GM23248 (cell line): ENCODE data around the gene TMEM14A.

ENCODE experiments used
- EZH2 ChIP-seq: fragments of 200-600 bp; sonication (generic); IDR thresholded peaks from 2 replicates; pipeline ENCODE4 v1.6.1; 2018; ENCODE audit warnings: antibody characterized with exemption, mild to moderate bottlenecking; ENCODE audit not compliant: insufficient read depth, poor library complexity, severe bottlenecking
- EZH2phosphoT487 ChIP-seq: fragments of 200-600 bp; sonication (generic); IDR thresholded peaks from 2 replicates; pipeline ENCODE4 v1.6.1; 2018; ENCODE audit warnings: antibody characterized with exemption, moderate library complexity, mild to moderate bottlenecking, low read depth; ENCODE audit not compliant: insufficient read depth

- TF ChIP-seq EZH2 (no peak), EZH2phosphoT487 (no peak)
Measured at GRCh38 chr6:52664186-52664990, 6.5 kb upstream of the TMEM14A start.
